GM19240 (cell line): Measurements from ENCODE around the gene SPAG5.

ENCODE experiments used
- DNase-seq: peaks from one replicate; pipeline ENCODE4 v3.0.0; 2011; ENCODE audit warnings: low spot score; ENCODE audit not compliant: insufficient read length

The SPAG5 gene

GRCh38 chr17:28572259-28573039, 26.4 kb downstream of the SPAG5 start:
- no peak for DNase-seq

- DNase-seq, result peak; percentile 88
These were observed 27.3 kb downstream of the SPAG5 start, which contains the start of gene PIGS for GRCh38 chr17:28571361-28572122. PIGS (minus strand) TSS chr17:28571524; CDS start chr17:28571496, 28 bp downstream.

DNA sequence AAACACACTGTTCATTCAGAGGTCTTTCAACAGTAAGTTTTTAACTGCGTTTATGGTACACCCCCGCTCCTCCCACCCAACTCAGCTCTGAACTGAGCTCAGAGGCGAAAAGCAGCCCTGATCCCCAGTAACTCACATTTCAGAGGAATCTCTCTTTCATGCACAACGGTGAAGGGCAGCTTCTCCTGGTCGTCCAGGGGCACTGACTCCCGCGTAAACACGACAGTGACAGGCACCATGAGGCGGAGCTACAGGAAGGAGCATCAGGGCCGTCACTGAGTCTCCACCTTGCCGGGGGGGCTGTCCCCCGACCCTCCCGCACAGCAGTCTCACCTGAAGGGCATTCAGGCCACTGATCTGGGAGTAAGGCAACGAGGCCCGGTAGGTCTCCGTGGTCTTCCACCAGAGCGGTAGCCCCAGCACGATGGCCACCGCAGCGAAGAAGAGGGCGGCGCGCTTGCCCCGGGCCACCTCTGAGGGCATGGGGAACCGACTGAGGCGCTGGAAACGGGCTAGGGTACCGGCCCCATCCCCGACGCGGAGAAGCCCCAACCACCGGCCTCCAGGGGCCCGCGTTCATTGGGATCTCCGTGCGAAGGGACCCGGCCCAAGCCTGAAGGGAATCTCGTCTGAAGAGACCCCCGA, 28.0 kb downstream of the SPAG5 start:
- no peak for DNase-seq

- no peak for DNase-seq
These were observed 29.4 kb downstream of the SPAG5 start for GRCh38 chr17:28569446-28569845.

- no peak for DNase-seq
These were observed 31.2 kb downstream of the SPAG5 start for GRCh38 chr17:28567604-28568003.

- no peak for DNase-seq
These were observed 35.4 kb downstream of the SPAG5 start for GRCh38 chr17:28563475-28563874.

- no peak for DNase-seq
These were observed 43.8 kb downstream of the SPAG5 start for GRCh38 chr17:28555022-28555421.

DNA sequence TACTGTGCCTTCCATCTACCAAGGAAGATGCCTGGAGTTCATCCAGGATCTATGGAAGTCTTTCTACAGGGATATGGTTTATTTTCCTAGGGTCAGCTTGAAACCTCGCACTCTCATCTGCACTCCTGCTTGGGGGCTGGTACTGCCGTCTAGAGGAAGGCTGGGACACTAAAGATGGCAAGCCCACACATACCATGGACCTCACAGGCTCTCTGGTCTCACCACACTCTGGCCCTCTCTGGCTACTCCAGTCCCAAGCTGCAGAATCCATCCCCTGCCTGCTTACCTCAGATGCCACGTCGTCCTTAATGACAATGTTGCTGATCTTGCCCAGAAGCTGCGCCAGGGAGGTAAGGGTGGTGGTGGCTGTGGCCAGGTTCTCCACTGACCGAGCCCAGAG, 44.3 kb downstream of the SPAG5 start:
- DNase-seq, result no peak

DNA sequence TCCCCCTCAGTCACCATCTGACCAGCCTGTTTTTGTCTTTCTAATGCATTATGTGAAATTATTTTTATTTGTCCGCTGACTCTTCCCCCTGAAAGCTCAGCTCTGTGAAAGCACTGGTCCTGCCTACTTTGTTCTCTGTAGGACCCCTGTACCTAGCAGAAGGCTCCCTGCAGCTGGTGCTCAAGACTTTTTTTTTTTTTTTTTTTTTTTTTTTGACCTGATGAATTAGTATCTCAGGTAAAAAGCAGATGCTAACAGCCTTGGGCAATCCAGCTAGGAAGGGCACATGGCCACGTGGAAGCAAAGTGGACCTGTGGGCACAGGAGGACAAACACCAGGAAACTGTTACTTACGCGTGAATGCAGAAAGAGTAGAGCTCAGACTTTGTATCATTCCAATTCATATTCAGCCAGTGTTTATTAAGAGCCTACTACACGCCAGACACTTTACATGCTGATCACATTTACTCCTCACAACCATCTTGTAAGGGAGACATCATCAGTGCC, 45.8 kb downstream of the SPAG5 start:
- DNase-seq, result no peak

- DNase-seq, result peak; percentile 81
These were observed 46.4 kb downstream of the SPAG5 start, which contains the start of gene UNC119 for GRCh38 chr17:28552176-28552999. UNC119 (minus strand) TSS chr17:28552624; CDS start chr17:28552557, 67 bp downstream.

GRCh38 chr17:28551421-28552175, 47.2 kb downstream of the SPAG5 start:
- no peak for DNase-seq

DNA sequence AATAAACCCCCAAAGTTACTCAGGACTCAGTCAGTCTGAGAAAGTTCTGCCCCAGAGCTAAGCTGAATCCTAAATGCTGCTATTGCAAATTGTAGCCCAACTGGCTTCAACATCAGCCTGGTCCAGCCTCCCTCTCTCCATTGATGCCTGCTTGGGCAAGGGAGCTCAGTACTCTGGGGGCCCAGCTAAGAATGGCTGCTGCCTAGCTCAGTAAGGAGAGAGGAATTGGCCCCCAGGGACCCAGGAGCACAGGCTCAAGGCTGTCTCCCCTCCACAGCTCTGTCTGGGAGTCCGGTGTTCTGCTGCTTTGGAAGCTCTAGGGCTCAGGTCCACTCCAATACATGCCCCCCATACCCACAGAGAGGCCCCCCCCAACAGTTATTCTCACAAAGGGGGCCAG, 48.0 kb downstream of the SPAG5 start:
- no peak for DNase-seq

DNA sequence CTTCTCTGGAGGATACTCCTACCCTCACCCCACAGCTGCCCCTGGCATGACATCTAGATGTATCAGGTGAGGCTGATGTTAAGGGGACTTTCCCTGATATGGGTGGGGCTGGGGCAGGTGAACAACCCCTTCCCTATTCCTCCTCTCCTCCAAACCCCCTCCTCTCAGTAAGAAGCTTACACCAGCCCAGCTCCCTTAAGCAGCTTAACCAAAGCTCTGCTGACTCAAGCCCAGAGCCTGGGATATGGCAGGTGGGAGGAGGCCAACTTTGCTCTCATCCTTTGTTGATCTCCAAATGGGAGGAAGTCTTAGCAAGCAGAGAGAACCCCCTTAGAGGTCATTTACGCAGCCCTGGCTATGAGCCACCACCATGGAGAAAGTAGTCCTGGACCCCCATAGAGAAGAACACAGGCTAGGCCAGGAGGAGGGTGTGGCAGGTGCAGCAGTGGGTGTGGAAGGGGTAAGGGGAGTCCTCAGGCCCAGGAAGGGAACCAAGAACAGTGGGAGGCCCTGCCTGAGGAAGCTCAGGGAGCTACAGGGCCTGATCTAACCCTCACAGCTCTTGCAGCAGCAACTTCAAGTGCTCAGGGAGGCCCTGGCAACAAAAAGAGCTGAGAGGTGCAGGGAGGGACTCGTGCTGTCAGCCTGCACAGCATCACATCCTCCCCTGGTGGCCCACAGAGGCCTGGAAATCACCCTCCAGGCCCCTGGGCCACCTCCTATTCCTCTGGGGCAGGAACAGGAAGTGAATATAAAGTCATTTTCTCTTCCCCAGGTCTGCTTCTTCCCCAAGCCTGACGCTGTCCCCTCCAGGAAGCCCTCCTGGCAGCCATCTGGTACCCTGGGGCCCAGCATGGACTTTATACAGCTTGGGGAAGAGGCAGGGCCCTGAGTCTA, 49.3 kb downstream of the SPAG5 start:
- DNase-seq, result peak; percentile 59

GRCh38 chr17:28548417-28549130, 50.3 kb downstream of the SPAG5 start:
- DNase-seq, result no peak

DNA sequence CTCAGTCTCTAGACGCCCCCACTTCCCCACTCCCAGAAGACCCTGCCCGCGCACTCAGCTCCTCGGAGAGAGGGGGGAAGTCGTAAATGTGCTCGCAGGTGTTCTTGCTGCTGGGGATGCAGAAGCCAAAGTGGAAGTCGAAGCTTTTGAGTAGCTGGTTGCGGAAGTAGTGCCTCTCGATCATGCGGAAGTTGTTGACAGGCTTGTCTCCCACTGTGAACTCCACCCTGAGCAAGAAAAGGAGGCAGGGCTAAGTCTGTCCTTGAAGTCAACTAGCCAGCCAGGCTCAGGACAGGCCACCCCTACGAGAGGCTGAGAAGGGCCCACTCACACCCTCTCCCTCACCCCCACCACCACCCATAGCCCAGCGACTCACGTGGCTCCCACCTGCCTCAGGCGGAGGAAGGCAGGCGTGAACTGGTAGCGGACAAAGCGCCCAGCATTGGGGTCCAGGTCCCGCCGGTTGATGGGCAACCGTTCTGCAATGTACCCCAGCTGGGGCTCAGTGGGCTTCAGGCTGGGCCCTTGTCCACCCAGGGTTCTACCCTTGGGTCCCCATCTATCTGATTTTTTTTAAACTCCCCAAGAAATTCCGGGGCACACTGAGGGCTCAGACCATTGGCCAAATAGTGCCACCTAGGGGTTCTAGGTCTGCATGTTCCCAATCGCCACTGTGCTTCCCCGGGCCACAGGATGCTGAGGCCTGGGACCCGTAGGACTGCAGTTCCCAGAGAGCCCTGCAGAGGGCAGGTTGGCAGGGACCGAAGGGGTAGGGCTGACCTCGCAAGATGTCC, 51.0 kb downstream of the SPAG5 start:
- DNase-seq, result peak; percentile 71

DNA sequence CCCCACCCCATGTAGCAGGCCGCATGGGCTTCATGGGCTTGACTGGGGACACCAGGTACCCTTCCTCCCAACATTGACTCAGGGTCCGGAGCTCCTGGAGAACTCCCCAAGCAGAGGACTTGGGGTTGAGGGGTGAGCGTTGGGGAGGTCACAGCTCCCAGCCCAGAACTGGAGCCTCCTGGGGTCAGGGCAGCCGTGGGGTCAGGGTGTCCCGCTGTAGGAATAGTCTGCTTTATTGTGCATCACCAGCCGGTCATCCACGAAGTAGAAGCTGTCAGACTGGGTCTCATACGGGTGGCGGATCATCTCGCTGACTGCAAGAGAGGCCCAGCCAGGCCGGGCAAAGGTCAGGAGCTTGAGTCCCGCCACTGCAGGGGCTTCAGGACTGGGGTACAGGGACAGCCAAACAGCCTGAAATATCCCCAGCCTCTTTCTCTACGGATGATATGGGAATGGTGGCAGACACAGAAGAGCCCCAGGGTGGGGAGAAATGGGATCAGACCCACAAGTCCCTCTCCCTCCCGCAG, 51.7 kb downstream of the SPAG5 start:
- DNase-seq, result no peak

DNA sequence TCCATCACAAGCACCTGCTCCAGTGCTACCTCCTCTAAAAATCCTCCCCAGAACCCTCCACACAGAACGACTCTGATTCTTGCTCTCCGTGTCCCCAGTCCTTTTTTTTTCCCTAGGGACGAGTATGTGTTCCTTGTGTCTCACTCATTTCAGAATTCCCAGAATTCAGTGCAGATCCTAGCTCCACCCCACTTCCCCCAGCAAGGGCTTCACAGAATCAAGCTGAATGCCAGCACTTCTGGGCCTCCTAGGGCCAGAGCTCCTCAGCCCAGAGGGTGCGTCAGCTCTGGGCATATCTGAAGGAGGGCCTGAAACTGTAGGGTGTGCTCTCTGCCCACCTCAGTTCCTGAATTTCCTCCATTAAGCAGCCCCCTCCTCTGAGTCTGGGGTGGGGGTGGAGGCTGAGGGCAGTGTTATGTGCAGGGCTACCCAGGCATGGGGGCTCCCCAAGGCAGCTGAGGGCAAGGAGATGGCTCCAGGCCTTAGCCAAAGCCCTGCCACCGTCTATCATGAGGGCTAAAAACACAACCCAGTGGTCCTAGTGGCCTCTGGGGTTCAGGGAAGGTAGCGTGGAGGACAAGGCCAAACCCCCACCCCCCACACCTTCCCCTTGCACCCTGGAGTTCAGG, 52.9 kb downstream of the SPAG5 start:
- DNase-seq, result no peak
